Activated CD4-positive, alpha-beta T cell treated with anti-CD3 and anti-CD28 coated beads, Interleukin-2, amount 10 ng/mL, durations not matched to agents 24 days and 14 days (primary cell): Measurements from ENCODE around the gene WBP11. TPM values are rescaled to one million over a fixed set of nuclear protein-coding genes. Genes with fewer than 3 reads are reported as not detected.
A peak's percentile ranks its signal among the peaks of the same experiment; 100 is the strongest.
"Not testable (repeated sequence)": the region's sequence is repeated elsewhere in the genome, so short reads cannot be mapped to it uniquely, and the experiment has no call there.

Experiments used
- DNase-seq: peaks from one replicate; pipeline ENCODE4 v3.0.0; 2022
- H3K27ac Mint-ChIP-seq: one replicate; pipeline ENCODE4 v1.8.0; 2022; ENCODE audit warnings: mild to moderate bottlenecking, mixed read lengths
- H3K27me3 Mint-ChIP-seq: one replicate; pipeline ENCODE4 v1.8.0; 2022; ENCODE audit warnings: mixed read lengths
- H3K36me3 Mint-ChIP-seq: one replicate; pipeline ENCODE4 v1.8.0; 2022; ENCODE audit warnings: low read depth, mild to moderate bottlenecking, mixed read lengths
- H3K4me1 Mint-ChIP-seq: one replicate; pipeline ENCODE4 v1.8.0; 2021; ENCODE audit warnings: mixed read lengths
- H3K4me3 Mint-ChIP-seq: one replicate; pipeline ENCODE4 v1.8.0; 2022; ENCODE audit warnings: mild to moderate bottlenecking, moderate library complexity, mixed read lengths
- H3K9me3 Mint-ChIP-seq: one replicate; pipeline ENCODE4 v1.8.0; 2021; ENCODE audit warnings: mixed read lengths
- intact Hi-C: fragments of 100-400 bp; cut with micrococcal nuclease; formaldehyde crosslinking; loops from one replicate; pipeline ENCODE4 v1.15.1; 2023
- total RNA-seq: library from RNA; stranded (reverse); gene quantifications from 2 replicates; pipeline ENCODE4 v1.2.3, GENCODE V29; 2022

The WBP11 gene
- total RNA-seq, 1 donor from 2014 or later, result 136 TPM

DNA sequence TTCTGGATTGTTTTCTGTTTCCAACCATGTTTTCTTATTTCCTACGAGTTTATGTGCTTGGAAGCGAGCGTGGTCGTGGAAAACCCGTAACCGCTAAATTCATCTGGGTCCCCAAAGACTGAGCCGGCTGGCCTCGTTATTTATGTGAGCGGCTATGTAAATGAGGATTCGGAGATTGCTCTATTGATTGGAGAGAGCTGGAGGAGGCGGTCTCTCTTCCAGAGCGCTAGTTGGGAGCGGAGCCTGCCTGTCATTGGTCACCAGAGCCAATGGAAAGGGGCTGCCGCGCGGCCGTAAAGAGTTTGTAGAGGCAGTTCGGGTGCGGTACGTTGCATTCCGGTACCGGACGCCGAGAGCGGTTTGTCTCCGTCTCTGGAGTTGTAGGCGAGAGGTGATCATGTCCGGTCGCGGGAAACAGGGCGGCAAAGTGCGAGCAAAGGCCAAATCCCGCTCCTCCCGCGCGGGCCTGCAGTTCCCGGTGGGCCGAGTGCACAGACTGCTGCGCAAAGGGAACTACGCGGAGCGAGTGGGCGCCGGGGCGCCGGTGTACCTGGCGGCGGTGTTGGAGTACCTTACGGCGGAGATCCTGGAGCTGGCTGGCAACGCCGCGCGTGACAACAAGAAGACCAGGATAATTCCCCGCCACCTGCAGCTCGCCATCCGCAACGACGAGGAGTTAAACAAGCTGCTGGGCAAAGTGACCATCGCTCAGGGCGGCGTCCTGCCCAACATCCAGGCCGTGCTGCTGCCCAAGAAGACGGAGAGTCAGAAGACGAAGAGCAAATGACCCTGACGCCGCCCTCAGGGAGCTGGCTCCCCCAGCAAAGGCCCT, 29.0 kb downstream of the WBP11 start:
- H3K9me3 Mint-ChIP-seq, result no peaks in the 10 kb centered on the region
- peaks cover 55% of the 10 kb centered on the region for H3K4me1 Mint-ChIP-seq
- H3K4me3 Mint-ChIP-seq, result peak overlapping the region; percentile 100
- peak overlapping the region; percentile 100 for H3K27ac Mint-ChIP-seq
- H3K36me3 Mint-ChIP-seq, result peaks cover 14% of the 10 kb centered on the region
- intact Hi-C loops, result loop anchor here (1.0 to 10.0 kb wide), 8 partner anchors 29 to 928 kb away; partner anchors contain the start of genes ARHGDIB, ATF7IP, C12orf60 and WBP11
- H3K27me3 Mint-ChIP-seq, result no peaks in the 10 kb centered on the region
- DNase-seq, result peak; percentile 98

DNA sequence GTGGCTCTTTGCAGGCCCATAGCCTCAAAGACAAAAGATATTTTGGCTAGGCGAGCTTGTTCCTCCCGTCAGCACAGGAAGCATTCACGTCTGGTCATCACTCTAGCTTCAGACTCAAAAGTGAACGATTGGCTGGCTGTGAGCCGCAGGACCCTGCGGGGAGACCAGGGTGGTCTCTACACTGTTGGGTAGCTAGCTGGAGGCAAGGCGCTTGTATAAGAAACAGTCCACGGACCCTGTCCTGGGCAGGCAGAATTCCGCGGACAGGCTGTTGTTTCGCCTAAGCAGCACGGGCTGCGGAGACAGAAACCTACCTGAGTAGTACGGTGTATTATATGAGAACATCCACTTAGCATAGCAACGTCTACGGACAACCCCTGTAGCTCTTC, 29.6 kb downstream of the WBP11 start:
- Mint-ChIP-seq H3K4me1 (peaks cover 60% of the 10 kb centered on the region), H3K4me3 (peak overlapping the region; percentile 100), H3K36me3 (peaks cover 20% of the 10 kb centered on the region), H3K27me3 (no peaks in the 10 kb centered on the region), H3K27ac (peak overlapping the region; percentile 100), H3K9me3 (peaks cover 3% of the 10 kb centered on the region)
- intact Hi-C loops, result loop anchor here (1.0 to 10.0 kb wide), 8 partner anchors 30 to 929 kb away; partner anchors contain the start of genes ARHGDIB, ATF7IP, C12orf60 and WBP11
- DNase-seq, result no peak

DNA sequence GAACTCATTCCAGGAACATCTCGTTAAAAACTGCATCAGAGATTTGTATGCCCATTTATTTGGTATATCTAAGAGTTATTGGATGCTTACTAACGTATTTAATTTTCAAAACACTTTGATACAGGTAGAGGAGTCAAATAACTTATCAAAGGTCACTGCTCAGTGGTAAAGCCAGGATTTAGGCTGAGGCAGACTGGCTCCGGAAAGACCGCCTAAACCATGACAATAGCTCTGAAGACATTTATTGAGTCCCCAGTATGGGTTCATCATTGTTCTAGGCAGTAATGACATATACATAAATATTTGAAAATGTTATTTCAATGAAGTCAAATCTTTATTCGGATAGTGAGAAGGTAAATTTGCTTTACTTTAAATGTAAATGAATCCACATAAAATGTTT, 30.3 kb downstream of the WBP11 start:
- Mint-ChIP-seq H3K4me3 (peak overlapping the region; percentile 100), H3K9me3 (peaks cover 3% of the 10 kb centered on the region), H3K36me3 (peaks cover 21% of the 10 kb centered on the region), H3K4me1 (peaks cover 59% of the 10 kb centered on the region), H3K27ac (peak overlapping the region; percentile 100), H3K27me3 (no peaks in the 10 kb centered on the region)
- intact Hi-C loops, result loop anchor here (5.0 to 10.0 kb wide), 4 partner anchors 318 to 929 kb away; no protein-coding TSS in a partner anchor
- no peak for DNase-seq

GRCh38 chr12:14771651-14772137, 31.6 kb downstream of the WBP11 start:
- Mint-ChIP-seq H3K4me1 (peaks cover 62% of the 10 kb centered on the region), H3K4me3 (peak overlapping the region; percentile 96), H3K36me3 (peaks cover 33% of the 10 kb centered on the region)

DNA sequence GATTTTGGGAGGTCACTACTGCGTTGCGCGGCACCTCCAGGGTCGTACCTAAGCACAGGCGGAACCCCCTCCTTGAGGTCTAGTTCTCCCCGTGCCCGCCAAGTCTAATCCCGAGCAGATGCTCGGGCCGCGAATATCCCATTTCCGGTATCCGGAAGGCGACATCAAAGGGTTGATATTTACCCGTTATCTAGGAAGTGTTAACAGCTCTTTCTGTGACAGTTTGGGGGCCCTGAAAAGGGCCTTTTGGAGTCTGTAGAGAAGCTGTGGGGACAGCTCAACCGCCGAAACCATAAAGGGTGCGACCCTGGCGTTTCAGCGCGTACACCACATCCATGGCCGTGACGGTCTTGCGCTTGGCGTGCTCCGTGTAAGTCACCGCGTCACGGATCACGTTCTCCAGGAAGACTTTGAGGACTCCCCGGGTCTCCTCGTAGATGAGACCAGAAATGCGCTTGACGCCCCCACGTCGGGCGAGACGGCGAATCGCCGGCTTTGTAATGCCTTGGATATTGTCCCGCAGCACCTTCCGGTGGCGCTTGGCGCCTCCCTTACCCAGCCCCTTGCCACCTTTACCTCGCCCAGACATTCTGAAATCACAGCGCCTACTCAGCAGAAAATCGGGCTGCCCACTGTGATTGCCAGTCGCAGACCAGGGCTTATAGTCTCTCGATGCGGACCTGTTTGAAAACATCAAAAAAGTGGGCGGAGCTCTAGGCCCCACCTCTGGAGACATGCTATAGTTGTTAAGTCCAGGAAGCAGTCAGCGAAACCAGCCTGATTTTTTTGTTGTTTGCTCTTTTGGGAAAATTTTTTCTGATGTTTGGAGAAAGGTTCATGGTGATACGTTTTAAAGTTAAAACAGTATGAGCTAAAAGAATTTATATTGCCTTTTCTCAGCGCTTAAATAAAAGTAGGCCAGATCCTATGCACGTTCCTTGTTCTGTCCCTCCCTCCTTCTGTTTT, 32.5 kb downstream of the WBP11 start:
- peaks cover 57% of the 10 kb centered on the region for H3K4me1 Mint-ChIP-seq
- peak overlapping the region; percentile 96 for H3K4me3 Mint-ChIP-seq
- no peaks in the 10 kb centered on the region for H3K27me3 Mint-ChIP-seq
- intact Hi-C loops, result loop anchor here (1.0 to 10.0 kb wide), 9 partner anchors 190 to 1112 kb away; partner anchors contain the start of genes ARHGDIB and STRAP
- H3K36me3 Mint-ChIP-seq, result peaks cover 41% of the 10 kb centered on the region
- peak overlapping the region; percentile 99 for H3K27ac Mint-ChIP-seq
- H3K9me3 Mint-ChIP-seq, result peaks cover 12% of the 10 kb centered on the region
- DNase-seq, result peak; percentile 99

More at GRCh38 chr12:14771651-14772137, 31.6 kb downstream of the WBP11 start:
- Mint-ChIP-seq H3K27me3 (no peaks in the 10 kb centered on the region), H3K9me3 (peaks cover 7% of the 10 kb centered on the region), H3K27ac (peak overlapping the region; percentile 99)
- peak; percentile 81 for DNase-seq
- intact Hi-C loops, result loop anchor here (1.0 to 10.0 kb wide), 9 partner anchors 189 to 1111 kb away; partner anchors contain the start of genes ARHGDIB and STRAP

DNA sequence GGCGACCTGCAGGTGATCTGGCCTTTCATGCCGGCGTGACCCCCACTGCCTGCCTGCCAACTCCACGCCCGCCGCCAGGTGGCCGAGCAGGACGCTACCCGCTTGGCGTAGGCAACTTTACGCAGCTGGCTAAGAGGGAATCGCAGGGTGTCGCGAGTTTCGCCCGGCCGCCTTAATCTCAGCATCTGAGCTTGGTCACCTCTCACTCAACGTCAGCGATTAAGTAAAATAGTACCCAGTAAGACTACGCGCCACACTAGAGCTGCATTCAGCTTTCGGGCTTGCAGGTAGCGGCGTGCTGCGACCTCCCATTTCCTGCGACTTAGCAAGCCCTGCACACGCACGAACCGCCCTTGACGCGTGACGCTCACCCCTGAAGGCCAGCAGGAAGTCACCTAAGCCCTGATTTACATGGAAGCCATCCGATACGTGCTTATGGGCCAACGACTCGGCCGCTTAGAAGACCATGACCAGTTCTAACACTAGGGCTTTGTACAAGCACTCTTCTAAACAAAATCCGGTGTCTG, 33.2 kb downstream of the WBP11 start:
- intact Hi-C loops, result loop anchor here (1.0 to 10.0 kb wide), 9 partner anchors 47 to 1113 kb away; partner anchors contain the start of genes ARHGDIB and STRAP
- H3K4me3 Mint-ChIP-seq, result peak overlapping the region; percentile 96
- peaks cover 46% of the 10 kb centered on the region for H3K36me3 Mint-ChIP-seq
- peaks cover 51% of the 10 kb centered on the region for H3K4me1 Mint-ChIP-seq
- H3K27ac Mint-ChIP-seq, result peak overlapping the region; percentile 99
- no peaks in the 10 kb centered on the region for H3K27me3 Mint-ChIP-seq
- H3K9me3 Mint-ChIP-seq, result peaks cover 15% of the 10 kb centered on the region
- peak; percentile 95 for DNase-seq

GRCh38 chr12:14769466-14769968, 33.8 kb downstream of the WBP11 start:
- H3K27ac Mint-ChIP-seq, result peak overlapping the region; percentile 99
- H3K27me3 Mint-ChIP-seq, result no peaks in the 10 kb centered on the region
- H3K36me3 Mint-ChIP-seq, result peaks cover 46% of the 10 kb centered on the region
- H3K4me1 Mint-ChIP-seq, result peaks cover 49% of the 10 kb centered on the region
- intact Hi-C loops, result loop anchor here (1.0 to 5.0 kb wide), 2 partner anchors 46 to 532 kb away; no protein-coding TSS in a partner anchor
- H3K9me3 Mint-ChIP-seq, result peaks cover 15% of the 10 kb centered on the region
- DNase-seq, result no peak
- peak overlapping the region; percentile 96 for H3K4me3 Mint-ChIP-seq

DNA sequence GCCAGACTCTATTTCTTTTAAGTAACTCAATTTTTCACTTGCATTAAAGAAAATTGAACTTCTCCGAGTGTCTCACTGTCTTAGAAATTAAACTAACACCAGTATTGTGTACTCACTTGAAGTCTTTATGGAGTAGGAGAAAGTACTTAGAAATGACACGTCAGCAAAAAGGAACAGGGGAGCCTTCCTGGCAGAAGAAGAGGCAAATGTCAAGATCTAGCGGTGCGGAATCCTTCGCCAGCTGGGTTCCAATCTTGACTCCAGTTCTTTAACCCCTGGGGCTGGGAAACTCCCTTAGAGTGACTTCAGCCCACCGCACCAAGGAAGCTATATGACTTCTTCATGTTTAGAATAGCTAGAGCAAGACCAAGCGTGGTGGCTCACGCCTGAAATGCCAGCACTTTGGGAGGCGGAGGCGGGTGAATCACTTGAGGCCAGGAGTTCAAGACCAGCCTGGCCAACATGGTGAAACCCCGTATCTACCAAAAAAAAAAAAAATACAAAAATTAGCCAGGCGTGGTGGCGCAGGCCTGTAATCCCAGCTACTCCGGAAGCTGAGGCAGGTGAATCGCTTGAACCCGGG, 34.4 kb downstream of the WBP11 start:
- intact Hi-C loops, result loop anchor here (1.0 to 5.0 kb wide), 2 partner anchors 46 to 532 kb away; no protein-coding TSS in a partner anchor
- peak overlapping the region; percentile 96 for H3K4me3 Mint-ChIP-seq
- H3K27me3 Mint-ChIP-seq, result no peaks in the 10 kb centered on the region
- H3K4me1 Mint-ChIP-seq, result peaks cover 44% of the 10 kb centered on the region
- peaks cover 15% of the 10 kb centered on the region for H3K9me3 Mint-ChIP-seq
- peaks cover 43% of the 10 kb centered on the region for H3K36me3 Mint-ChIP-seq
- DNase-seq, result peak; percentile 75
- H3K27ac Mint-ChIP-seq, result peak overlapping the region; percentile 99

DNA sequence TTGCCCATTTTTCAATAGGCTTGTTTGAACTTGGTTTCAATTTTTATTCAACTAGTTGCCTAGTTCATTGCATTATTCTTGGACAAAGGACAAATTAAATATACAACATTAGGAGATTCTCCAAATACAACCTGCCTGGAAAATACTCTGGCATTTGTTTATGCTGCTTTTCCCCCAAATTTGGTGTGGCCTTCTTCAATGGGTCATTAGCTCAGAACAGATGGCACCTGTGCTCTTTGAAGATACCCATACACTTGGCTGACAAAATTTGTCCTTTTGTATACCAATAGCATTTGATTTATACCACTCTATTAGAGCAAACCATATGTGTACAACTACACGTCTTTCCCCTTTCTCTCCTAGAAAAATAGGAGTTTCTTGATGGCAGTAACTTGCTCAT, 35.7 kb downstream of the WBP11 start:
- no peak overlapping the region for H3K27ac Mint-ChIP-seq
- H3K4me3 Mint-ChIP-seq, result peak overlapping the region; percentile 23
- intact Hi-C loops, result loop anchor here (5.0 kb wide), 1 partner anchor 530 kb away; no protein-coding TSS in a partner anchor
- H3K27me3 Mint-ChIP-seq, result no peaks in the 10 kb centered on the region
- H3K9me3 Mint-ChIP-seq, result peaks cover 15% of the 10 kb centered on the region
- H3K4me1 Mint-ChIP-seq, result peaks cover 37% of the 10 kb centered on the region
- DNase-seq, result no peak
- peaks cover 46% of the 10 kb centered on the region for H3K36me3 Mint-ChIP-seq

GRCh38 chr12:14766649-14767215, 36.5 kb downstream of the WBP11 start:
- Mint-ChIP-seq H3K4me3 (no peak overlapping the region), H3K9me3 (peaks cover 19% of the 10 kb centered on the region), H3K27ac (no peak overlapping the region), H3K4me1 (peaks cover 32% of the 10 kb centered on the region), H3K27me3 (no peaks in the 10 kb centered on the region), H3K36me3 (peaks cover 54% of the 10 kb centered on the region)
- intact Hi-C loops, result loop anchor here (5.0 kb wide), 1 partner anchor 529 kb away; no protein-coding TSS in a partner anchor
- DNase-seq, result no peak

- peaks cover 27% of the 10 kb centered on the region for H3K4me1 Mint-ChIP-seq
- H3K36me3 Mint-ChIP-seq, result peaks cover 60% of the 10 kb centered on the region
- H3K4me3 Mint-ChIP-seq, DNase-seq, H3K27me3 Mint-ChIP-seq, H3K27ac Mint-ChIP-seq: not testable (repeated sequence)
- peaks cover 21% of the 10 kb centered on the region for H3K9me3 Mint-ChIP-seq
- intact Hi-C loops, result loop anchor here (5.0 kb wide), 1 partner anchor 529 kb away; no protein-coding TSS in a partner anchor
Observed at GRCh38 chr12:14766020-14766419, 37.3 kb downstream of the WBP11 start.

DNA sequence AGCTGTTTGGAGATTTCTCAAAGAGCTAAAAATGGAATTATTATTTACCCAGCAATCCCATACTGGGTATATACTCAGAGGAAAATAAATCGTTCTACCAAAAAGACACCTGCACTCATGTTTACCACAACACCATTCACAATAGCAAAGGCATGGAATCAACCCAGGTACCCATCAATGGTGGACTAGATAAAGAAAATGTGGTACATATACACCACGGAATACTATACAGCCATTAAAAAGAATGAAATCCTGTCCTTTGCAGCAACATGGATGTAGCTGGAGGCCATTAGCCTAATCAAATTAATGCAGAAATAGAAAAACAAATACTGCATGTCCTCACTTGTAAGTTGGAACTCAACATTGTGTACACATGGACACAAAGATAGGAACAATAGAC, 37.9 kb downstream of the WBP11 start:
- no peak for DNase-seq
- peaks cover 63% of the 10 kb centered on the region for H3K36me3 Mint-ChIP-seq
- H3K4me1 Mint-ChIP-seq, result peaks cover 24% of the 10 kb centered on the region
- no peak overlapping the region for H3K4me3 Mint-ChIP-seq
- H3K9me3 Mint-ChIP-seq, result peaks cover 21% of the 10 kb centered on the region
- intact Hi-C loops, result loop anchor here (5.0 kb wide), 1 partner anchor 528 kb away; no protein-coding TSS in a partner anchor
- H3K27ac Mint-ChIP-seq, result no peak overlapping the region
- no peaks in the 10 kb centered on the region for H3K27me3 Mint-ChIP-seq
